Astrocyte of the spinal cord (primary cell): Measurements from ENCODE around the gene ADCY10.

Source experiments
- DNase-seq: peaks from one replicate; pipeline ENCODE4 v3.0.0; 2011; ENCODE audit warnings: low read depth, low spot score
- H3K4me3 ChIP-seq: 2 replicates; pipeline ENCODE4 v1.5.1; 2011; ENCODE audit warnings: low read depth, mild to moderate bottlenecking, low read length, moderate library complexity
- in situ Hi-C: cut with HindIII; loops from 2 replicates; pipeline ENCODE4 v1.10.0; 2017; ENCODE audit warnings: low sequenced_read_pairs
- TF ChIP-seq, protein P1 (sequence below): IDR thresholded peaks from 2 replicates; pipeline ENCODE4 v1.5.1; 2012; ENCODE audit warnings: low read depth, mild to moderate bottlenecking, low read length, inconsistent platforms

The ADCY10 gene

GRCh38 chr1:167803358-167804207 lies 110.4 kb downstream of the ADCY10 start:
- H3K4me3 ChIP-seq, result no peak overlapping the region
- in situ Hi-C loops, result no loop called here
- DNase-seq, result peak; percentile 93
- TF ChIP-seq, protein P1, sequence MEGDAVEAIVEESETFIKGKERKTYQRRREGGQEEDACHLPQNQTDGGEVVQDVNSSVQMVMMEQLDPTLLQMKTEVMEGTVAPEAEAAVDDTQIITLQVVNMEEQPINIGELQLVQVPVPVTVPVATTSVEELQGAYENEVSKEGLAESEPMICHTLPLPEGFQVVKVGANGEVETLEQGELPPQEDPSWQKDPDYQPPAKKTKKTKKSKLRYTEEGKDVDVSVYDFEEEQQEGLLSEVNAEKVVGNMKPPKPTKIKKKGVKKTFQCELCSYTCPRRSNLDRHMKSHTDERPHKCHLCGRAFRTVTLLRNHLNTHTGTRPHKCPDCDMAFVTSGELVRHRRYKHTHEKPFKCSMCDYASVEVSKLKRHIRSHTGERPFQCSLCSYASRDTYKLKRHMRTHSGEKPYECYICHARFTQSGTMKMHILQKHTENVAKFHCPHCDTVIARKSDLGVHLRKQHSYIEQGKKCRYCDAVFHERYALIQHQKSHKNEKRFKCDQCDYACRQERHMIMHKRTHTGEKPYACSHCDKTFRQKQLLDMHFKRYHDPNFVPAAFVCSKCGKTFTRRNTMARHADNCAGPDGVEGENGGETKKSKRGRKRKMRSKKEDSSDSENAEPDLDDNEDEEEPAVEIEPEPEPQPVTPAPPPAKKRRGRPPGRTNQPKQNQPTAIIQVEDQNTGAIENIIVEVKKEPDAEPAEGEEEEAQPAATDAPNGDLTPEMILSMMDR, result peak; percentile 96

DNA sequence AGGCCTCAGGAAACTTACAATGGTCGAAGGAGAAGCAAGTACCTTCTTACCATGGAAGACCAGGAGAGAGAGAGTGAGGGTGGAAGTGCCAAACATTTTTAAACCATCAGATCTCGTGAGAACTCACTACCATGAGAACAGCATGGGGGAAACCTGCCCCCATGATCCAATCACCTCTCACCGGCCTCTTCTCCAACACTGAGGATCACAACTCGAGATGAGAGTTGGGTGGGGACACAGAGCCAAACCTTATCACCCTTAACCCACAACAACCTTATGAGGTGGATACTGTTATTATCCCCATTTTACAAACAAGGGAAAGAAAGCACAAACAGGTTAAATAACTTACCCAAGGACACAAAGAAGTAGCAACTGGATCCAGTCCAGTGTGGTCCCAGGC lies 111.7 kb downstream of the ADCY10 start:
- in situ Hi-C loops, result no loop called here
- no peak overlapping the region for H3K4me3 ChIP-seq
- TF ChIP-seq, protein P1, result no peak
- DNase-seq, result no peak

- DNase-seq, result no peak
- in situ Hi-C loops, result no loop called here
- TF ChIP-seq, protein P1, result no peak
- H3K4me3 ChIP-seq, result no peak overlapping the region
Measured at GRCh38 chr1:167800251-167800650, 113.7 kb downstream of the ADCY10 start.

DNA sequence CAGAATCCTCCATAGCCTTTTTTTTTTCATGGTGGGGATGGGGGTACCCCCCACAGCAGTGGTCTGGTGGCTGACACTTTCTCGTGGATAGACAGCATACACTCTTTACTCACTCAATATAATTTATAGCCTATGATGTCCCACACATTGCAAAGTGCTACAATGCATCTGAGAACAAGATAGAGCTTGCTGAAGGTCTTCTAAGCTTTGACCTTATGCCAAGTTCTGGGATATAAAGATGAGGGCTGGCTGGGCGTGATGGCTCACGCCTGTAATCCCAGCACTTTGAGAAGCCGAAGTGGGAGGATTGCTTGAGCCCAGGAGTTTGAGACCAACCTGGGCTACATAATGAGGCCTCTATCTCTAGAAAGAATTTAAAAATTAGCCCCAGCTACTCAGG lies 114.2 kb downstream of the ADCY10 start:
- TF ChIP-seq, protein P1, result no peak
- no peak overlapping the region for H3K4me3 ChIP-seq
- in situ Hi-C loops, result no loop called here
- DNase-seq, result no peak

GRCh38 chr1:167798952-167799351 lies 115.0 kb downstream of the ADCY10 start:
- TF ChIP-seq, protein P1, result no peak
- in situ Hi-C loops, result no loop called here
- H3K4me3 ChIP-seq, result no peak overlapping the region
- no peak for DNase-seq

DNA sequence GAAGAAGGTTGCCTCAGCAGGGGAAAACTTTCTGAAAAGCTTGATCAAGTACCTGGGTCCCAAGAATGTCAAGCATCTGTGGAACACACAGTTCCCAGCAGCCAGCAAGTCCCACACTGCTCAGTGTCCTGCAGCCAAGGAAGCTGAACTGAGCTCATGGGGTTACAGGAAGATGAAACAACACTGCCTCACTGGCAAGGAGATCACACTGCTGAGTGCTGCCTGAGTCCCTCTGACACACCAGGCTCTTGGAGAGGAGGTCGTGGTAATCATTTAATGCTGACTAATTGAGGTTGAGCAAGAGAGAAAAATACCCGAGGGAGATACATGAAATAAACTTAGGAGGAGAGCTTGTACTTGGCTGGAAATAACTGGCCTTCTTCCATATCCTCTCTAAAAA lies 116.9 kb downstream of the ADCY10 start:
- in situ Hi-C loops, result no loop called here
- DNase-seq, result peak; percentile 97
- H3K4me3 ChIP-seq, result no peak overlapping the region
- TF ChIP-seq, protein P1, result peak; percentile 2
